Measurements from ENCODE around the gene REP15.

REP15 gene

GRCh38 chr12:27696293-27696652, at the start of gene REP15:
Gene REP15, plus strand, starts transcription at chr12:27696447. Its CDS starts 116 bp downstream, at chr12:27696563.
- Histone ChIP-seq H3K27me3 (ENCODE audit: low read depth, low read length) (peaks cover 20% of the 10 kb centered on the region), H3K9ac (ENCODE audit: low read length) (no peak within 1 kb of the TSS), H3K4me1 (ENCODE audit: low read length) (peaks cover 12% of the 10 kb centered on the region), H3K27ac (ENCODE audit: low read length) (no peak within 1 kb of the TSS), H4K20me1 (ENCODE audit: insufficient read depth, low read length) (no peaks in the 10 kb centered on the region), H3K4me3 (ENCODE audit: low read length) (no peak within 1 kb of the TSS), H3K4me2 (ENCODE audit: low read length) (no peak within 1 kb of the TSS), H3K36me3 (replicated peaks; ENCODE audit: low read depth, low read length) (no peaks in the 10 kb centered on the region), H3K79me2 (ENCODE audit: low read length) (no peaks in the 10 kb centered on the region), H2AFZ (ENCODE audit: low read depth, low read length) (no peak within 1 kb of the TSS), H3K9me3 (ENCODE audit: insufficient read depth, low read length) (no peaks in the 10 kb centered on the region)
- no peak for TF ChIP-seq CTCF (IDR thresholded peaks at IDR 0.05; ENCODE audit: low read depth, low read length)
- no peak for TF ChIP-seq EZH2phosphoT487 (IDR thresholded peaks at IDR 0.05; ENCODE audit: low read depth)

GRCh38 chr12:27650011-27650410, 46.2 kb upstream of the REP15 start:
- H3K4me2 ChIP-seq (ENCODE audit: low read length) = no peak overlapping the region
- no peak overlapping the region for H2AFZ ChIP-seq (ENCODE audit: low read depth, low read length)
- H3K36me3 ChIP-seq (replicated peaks; ENCODE audit: low read depth, low read length) = no peaks in the 10 kb centered on the region
- H3K9me3 ChIP-seq (ENCODE audit: insufficient read depth, low read length) = no peaks in the 10 kb centered on the region
- H3K4me3 ChIP-seq (ENCODE audit: low read length) = no peak overlapping the region
- H3K27ac ChIP-seq (ENCODE audit: low read length) = no peak overlapping the region
- TF ChIP-seq EZH2phosphoT487 (IDR thresholded peaks at IDR 0.05; ENCODE audit: low read depth) = no peak
- TF ChIP-seq CTCF (IDR thresholded peaks at IDR 0.05; ENCODE audit: low read depth, low read length) = no peak
- no peaks in the 10 kb centered on the region for H3K79me2 ChIP-seq (ENCODE audit: low read length)
- no peaks in the 10 kb centered on the region for H4K20me1 ChIP-seq (ENCODE audit: insufficient read depth, low read length)
- peaks cover 7% of the 10 kb centered on the region for H3K4me1 ChIP-seq (ENCODE audit: low read length)
- H3K9ac ChIP-seq (ENCODE audit: low read length) = no peak overlapping the region
- H3K27me3 ChIP-seq (ENCODE audit: low read depth, low read length) = no peaks in the 10 kb centered on the region

GRCh38 chr12:27651201-27651600, 45.0 kb upstream of the REP15 start:
- Histone ChIP-seq H4K20me1 (ENCODE audit: insufficient read depth, low read length) (no peaks in the 10 kb centered on the region), H3K9ac (ENCODE audit: low read length) (no peak overlapping the region), H3K36me3 (replicated peaks; ENCODE audit: low read depth, low read length) (no peaks in the 10 kb centered on the region), H3K9me3 (ENCODE audit: insufficient read depth, low read length) (no peaks in the 10 kb centered on the region), H3K27ac (ENCODE audit: low read length) (no peak overlapping the region), H2AFZ (ENCODE audit: low read depth, low read length) (no peak overlapping the region), H3K4me1 (ENCODE audit: low read length) (peaks cover 7% of the 10 kb centered on the region), H3K4me3 (ENCODE audit: low read length) (no peak overlapping the region), H3K79me2 (ENCODE audit: low read length) (no peaks in the 10 kb centered on the region), H3K27me3 (ENCODE audit: low read depth, low read length) (no peaks in the 10 kb centered on the region), H3K4me2 (ENCODE audit: low read length) (no peak overlapping the region)
- TF ChIP-seq CTCF (IDR thresholded peaks at IDR 0.05; ENCODE audit: low read depth, low read length) (no peak), EZH2phosphoT487 (IDR thresholded peaks at IDR 0.05; ENCODE audit: low read depth) (no peak)

- Histone ChIP-seq H4K20me1 (ENCODE audit: insufficient read depth, low read length) (no peaks in the 10 kb centered on the region), H3K27ac (ENCODE audit: low read length) (no peak overlapping the region), H3K9ac (ENCODE audit: low read length) (no peak overlapping the region), H3K9me3 (ENCODE audit: insufficient read depth, low read length) (no peaks in the 10 kb centered on the region), H2AFZ (ENCODE audit: low read depth, low read length) (no peak overlapping the region), H3K79me2 (ENCODE audit: low read length) (no peaks in the 10 kb centered on the region), H3K4me1 (ENCODE audit: low read length) (peaks cover 7% of the 10 kb centered on the region), H3K4me2 (ENCODE audit: low read length) (no peak overlapping the region), H3K36me3 (replicated peaks; ENCODE audit: low read depth, low read length) (no peaks in the 10 kb centered on the region), H3K4me3 (ENCODE audit: low read length) (no peak overlapping the region), H3K27me3 (ENCODE audit: low read depth, low read length) (no peaks in the 10 kb centered on the region)
- no peak for TF ChIP-seq EZH2phosphoT487 (IDR thresholded peaks at IDR 0.05; ENCODE audit: low read depth)
- peak; percentile 90 for TF ChIP-seq CTCF (IDR thresholded peaks at IDR 0.05; ENCODE audit: low read depth, low read length)
Observed at GRCh38 chr12:27652174-27652763, 44.0 kb upstream of the REP15 start.
